Naive B cell (primary cell): ENCODE data around the gene STRC. TPM values are rescaled to one million over a fixed set of nuclear protein-coding genes. Genes with fewer than 3 reads are reported as not detected.
"Not testable (repeated sequence)": the region's sequence is repeated elsewhere in the genome, so short reads cannot be mapped to it uniquely, and the experiment has no call there.

Experiments used
- ATAC-seq, 2 donors: fragments of 150-1000 bp; cut with Tn5 transposase; 2 replicates each; pipeline ENCODE4 v1.10.0; 2021; ENCODE audit warnings: low read depth in 2 of 2, mild to moderate bottlenecking in 2 of 2, moderate library complexity in 2 of 2
- DNase-seq: peaks from one replicate; pipeline ENCODE4 v3.0.0; 2022
- H3K27ac Mint-ChIP-seq, 6 donors: one replicate each; pipeline ENCODE4 v1.8.0; 2020 to 2022; ENCODE audit warnings: mild to moderate bottlenecking in 6 of 6, mixed read lengths in 6 of 6, moderate library complexity in 5 of 6, inconsistent platforms in 2 of 6
- H3K27me3 Mint-ChIP-seq, 3 donors: one replicate each; pipeline ENCODE4 v1.8.0; 2021 to 2022; ENCODE audit warnings: mixed read lengths in 3 of 3, mild to moderate bottlenecking in 1 of 3
- H3K36me3 Mint-ChIP-seq, 2 donors: one replicate each; pipeline ENCODE4 v1.8.0; 2020 to 2022; ENCODE audit warnings: mixed read lengths in 2 of 2, inconsistent platforms in 1 of 2, mild to moderate bottlenecking in 1 of 2
- H3K4me1 Mint-ChIP-seq, 3 donors: one replicate each; pipeline ENCODE4 v1.8.0; 2020 to 2022; ENCODE audit warnings: mixed read lengths in 3 of 3, inconsistent platforms in 1 of 3, mild to moderate bottlenecking in 1 of 3, moderate library complexity in 1 of 3
- H3K4me3 Mint-ChIP-seq, 8 donors: one replicate each; pipeline ENCODE4 v1.8.0; 2020 to 2022; ENCODE audit warnings: mild to moderate bottlenecking in 8 of 8, mixed read lengths in 8 of 8, moderate library complexity in 8 of 8, inconsistent platforms in 2 of 8
- H3K9me3 Mint-ChIP-seq, 7 donors: one replicate each; pipeline ENCODE4 v1.8.0; 2020 to 2022; ENCODE audit warnings: mixed read lengths in 7 of 7, mild to moderate bottlenecking in 5 of 7, inconsistent platforms in 2 of 7, moderate library complexity in 1 of 7
- polyA plus RNA-seq, 6 donors: library from polyadenylated mRNA; unstranded; fragments of 300-500 nt; fragmentation: Illumina TruSeq; gene quantifications; one replicate each; pipeline ENCODE4 v1.2.3, GENCODE V29; 2021; ENCODE audit warnings: low read depth in 6 of 6

Gene STRC
- polyA plus RNA-seq, 6 donors from 2014 or later: not detected

DNA sequence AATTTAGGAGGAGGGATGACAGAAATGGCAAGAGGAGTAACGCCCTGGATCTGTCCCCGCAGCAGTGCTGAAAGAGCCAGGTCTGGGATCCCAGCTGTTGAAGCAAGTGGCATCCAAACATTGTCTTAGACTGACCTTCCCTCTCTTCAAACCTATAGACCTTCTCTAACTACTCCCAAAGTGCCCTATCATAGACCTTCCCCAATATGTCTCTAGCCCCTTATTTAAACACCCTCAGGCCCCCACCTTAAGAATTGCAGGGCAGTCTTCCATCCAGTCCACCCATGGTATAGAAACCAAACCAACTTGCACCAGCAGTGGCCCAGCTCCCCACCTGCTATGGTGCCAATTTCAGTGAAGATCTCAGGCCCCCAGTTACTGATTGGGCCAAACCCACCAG is 18.4 kb downstream of the STRC start:
- DNase-seq, H3K36me3 Mint-ChIP-seq, H3K4me1 Mint-ChIP-seq, ATAC-seq, H3K9me3 Mint-ChIP-seq, H3K27ac Mint-ChIP-seq: not testable (repeated sequence)
- H3K4me3 Mint-ChIP-seq: peak overlapping the region in 1 of 8 donors; percentile 41
- peaks cover 43 to 63% (median 58%) of the 10 kb centered on the region in 3 donors for H3K27me3 Mint-ChIP-seq

DNA sequence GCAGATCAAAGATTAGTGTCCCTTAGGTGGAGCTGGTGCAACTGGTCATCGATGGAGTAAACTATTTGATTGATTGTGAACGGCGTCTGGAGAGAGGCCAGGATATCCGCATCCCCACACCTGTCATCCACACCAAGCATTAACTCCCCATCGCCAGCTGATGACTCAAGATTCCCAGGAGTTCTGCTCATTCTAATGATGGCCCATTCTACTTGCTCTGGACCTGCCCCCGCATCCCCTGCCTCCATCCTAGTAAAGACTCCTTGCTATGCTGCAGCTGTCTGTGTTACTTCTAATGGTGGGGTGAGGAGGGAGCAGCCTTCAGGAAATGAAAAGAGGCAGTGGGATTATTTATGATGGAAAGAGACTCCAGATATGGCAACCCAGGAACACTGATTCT is 19.5 kb downstream of the STRC start:
- not testable (repeated sequence) for H3K27ac Mint-ChIP-seq, H3K4me3 Mint-ChIP-seq, ATAC-seq, H3K9me3 Mint-ChIP-seq, H3K4me1 Mint-ChIP-seq, DNase-seq, H3K36me3 Mint-ChIP-seq
- peaks cover 39 to 57% (median 52%) of the 10 kb centered on the region in 3 donors for H3K27me3 Mint-ChIP-seq

DNA sequence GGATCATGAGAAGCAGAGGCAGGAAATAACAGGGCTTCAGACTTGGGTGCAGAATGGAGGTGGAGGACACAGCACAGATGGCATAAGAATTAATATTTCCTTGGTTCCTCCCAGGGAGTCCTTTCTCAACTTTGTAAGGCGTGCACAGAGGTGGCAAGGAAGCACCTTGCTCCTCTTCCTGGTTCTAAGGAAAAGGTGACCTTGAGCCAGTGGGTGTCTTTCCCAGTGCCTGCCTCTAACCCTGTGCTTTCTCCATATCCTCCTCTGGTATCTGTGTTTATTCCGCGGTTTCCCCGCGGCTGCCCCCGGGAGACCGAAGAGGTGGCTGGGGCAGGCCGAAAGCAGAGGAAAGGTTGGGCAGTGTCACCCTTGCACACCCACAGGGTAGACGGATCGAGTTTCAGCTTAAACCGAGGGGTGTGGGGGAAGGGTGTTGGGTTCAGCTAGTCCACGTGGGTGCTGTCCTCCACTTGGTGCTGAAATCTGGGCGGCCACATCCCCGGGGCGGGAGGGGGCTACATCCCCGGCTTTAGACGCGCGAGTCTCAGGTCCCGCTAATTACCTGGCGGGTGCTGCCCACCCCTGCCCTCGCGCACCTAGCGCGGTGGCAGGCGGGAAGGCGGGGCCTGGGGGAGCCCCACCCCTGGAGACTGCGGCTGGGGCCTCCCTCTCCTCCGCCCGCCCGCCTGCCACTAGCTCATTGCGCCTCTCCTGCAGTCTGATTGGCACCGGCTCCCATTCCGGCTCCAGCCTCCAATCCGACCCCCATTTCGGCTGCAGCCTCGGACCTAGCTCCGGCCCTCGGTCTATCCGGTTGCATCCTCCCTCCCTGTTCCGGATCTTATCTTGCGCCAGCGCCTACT is 25.0 kb downstream of the STRC start, which contains the start of gene CKMT1B:
Gene CKMT1B, plus strand, starts transcription at position 700 of the 863 bp plus-strand sequence. CDS start 192 bp downstream, outside the sequence.
- not testable (repeated sequence) for DNase-seq, H3K4me1 Mint-ChIP-seq, H3K27ac Mint-ChIP-seq, H3K36me3 Mint-ChIP-seq, H3K9me3 Mint-ChIP-seq, H3K4me3 Mint-ChIP-seq
- H3K27me3 Mint-ChIP-seq: peaks cover 14 to 25% (median 21%) of the 10 kb centered on the region in 3 donors
- ATAC-seq: peak in 1 of 2 donors; percentile 2

DNA sequence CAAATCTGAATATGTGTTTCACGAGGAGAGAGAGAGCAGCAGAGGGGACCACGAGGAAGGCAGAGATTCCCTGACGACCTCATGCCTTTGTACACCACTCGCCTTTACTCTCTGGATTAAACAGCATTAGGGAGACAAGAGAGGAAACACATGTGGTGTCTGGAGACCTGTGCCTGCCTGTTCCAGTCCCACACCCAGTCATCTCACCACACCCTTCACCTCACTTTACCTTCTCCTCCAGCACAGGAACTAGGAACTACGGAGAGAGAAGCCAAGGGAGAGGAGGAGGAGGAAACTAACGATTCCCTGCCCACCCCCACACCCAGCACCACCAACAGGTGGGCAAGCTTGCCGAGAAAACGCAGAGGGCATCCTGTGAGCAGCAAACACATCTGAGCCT is 25.8 kb downstream of the STRC start:
- not testable (repeated sequence) for ATAC-seq, H3K4me3 Mint-ChIP-seq, H3K4me1 Mint-ChIP-seq, DNase-seq, H3K9me3 Mint-ChIP-seq, H3K27ac Mint-ChIP-seq, H3K36me3 Mint-ChIP-seq
- peaks cover 12 to 18% (median 14%) of the 10 kb centered on the region in 3 donors for H3K27me3 Mint-ChIP-seq

DNA sequence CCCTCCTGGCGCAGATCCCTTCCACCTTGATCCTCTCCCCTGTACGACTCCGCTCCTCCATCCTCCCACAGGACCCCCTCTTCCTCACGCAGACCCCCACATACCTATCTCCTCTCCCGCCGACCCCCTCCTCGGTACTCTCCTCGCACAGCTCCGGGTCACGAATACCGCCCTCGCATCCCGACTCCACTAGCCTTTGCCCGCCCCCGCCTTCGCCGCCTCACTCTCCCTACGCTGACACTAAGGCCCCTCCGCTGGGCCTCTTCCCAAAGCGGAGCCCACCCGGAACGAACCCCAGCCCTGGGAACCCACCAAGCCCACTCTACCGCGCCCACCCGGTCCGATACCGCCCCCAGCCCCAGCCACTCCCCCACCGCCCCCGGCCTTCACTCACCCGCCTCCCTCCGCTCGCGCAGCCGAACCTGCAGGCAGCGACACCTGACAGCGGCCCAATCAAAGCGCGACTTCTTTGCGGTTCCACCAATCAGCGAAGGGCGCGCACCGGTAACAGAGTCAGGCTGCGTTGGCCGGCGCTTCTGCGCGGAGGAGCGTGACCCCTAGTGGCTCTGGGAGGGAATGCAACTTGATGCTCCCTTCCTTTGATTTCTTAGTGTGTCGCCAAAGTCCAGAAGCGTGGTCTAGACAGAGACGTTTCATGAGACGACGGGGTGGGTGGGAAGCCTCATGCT is 28.7 kb downstream of the STRC start, which contains the start of gene PPIP5K1:
Gene PPIP5K1, minus strand, starts transcription at position 431 of the 689 bp plus-strand sequence. CDS start 5,704 bp downstream, outside the sequence.
- H3K36me3 Mint-ChIP-seq: not testable (repeated sequence)

DNA sequence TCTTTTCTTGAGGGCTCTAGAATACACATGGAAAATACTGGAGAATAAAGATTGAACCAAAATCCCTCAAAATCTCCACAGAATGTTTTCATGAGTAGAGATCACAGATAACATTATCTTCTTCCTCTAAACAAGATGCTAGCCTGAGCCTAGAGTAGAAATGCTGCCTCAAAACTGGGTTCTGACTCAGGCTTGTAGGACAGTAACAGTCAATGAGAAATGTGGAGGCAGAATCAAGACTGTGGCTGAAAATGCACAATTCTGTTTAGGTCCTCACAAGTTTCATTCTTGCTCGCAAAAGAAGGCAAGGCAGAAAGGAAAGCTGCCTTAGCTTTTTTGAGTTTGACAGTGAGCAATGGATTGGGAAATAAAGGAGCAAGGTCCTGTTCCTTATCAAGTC is 44.0 kb downstream of the STRC start:
- H3K4me3 Mint-ChIP-seq, H3K27me3 Mint-ChIP-seq, ATAC-seq, H3K9me3 Mint-ChIP-seq, H3K4me1 Mint-ChIP-seq, H3K36me3 Mint-ChIP-seq, H3K27ac Mint-ChIP-seq, DNase-seq: not testable (repeated sequence)

More for the DNA sequence above, 28.7 kb downstream of the STRC start, which contains the start of gene PPIP5K1:
- H3K4me1 Mint-ChIP-seq, H3K27me3 Mint-ChIP-seq, H3K9me3 Mint-ChIP-seq, DNase-seq, H3K27ac Mint-ChIP-seq, H3K4me3 Mint-ChIP-seq: not testable (repeated sequence)
- peak; percentile 96 to 97 for ATAC-seq

DNA sequence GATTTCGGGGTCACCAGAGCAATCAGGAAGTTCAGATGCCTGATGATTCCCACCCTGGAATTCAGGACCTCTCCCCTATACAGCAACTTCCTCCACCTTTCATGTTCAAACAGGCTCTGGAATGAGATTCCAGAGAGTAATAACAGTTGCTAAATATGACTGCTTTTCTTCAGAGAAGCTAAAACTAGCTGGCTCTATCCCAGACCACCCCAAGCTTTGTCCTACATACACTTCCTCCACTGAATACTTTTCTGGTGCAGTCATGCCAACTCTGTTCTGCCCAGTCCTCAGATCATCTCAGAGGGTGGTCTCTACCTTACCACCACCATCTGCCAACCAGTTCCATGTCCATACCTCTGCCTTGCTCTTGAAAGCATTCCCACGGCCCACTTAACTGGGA is 52.0 kb downstream of the STRC start:
- not testable (repeated sequence) for H3K4me1 Mint-ChIP-seq, H3K36me3 Mint-ChIP-seq, H3K27ac Mint-ChIP-seq, DNase-seq, H3K4me3 Mint-ChIP-seq, ATAC-seq, H3K9me3 Mint-ChIP-seq, H3K27me3 Mint-ChIP-seq

DNA sequence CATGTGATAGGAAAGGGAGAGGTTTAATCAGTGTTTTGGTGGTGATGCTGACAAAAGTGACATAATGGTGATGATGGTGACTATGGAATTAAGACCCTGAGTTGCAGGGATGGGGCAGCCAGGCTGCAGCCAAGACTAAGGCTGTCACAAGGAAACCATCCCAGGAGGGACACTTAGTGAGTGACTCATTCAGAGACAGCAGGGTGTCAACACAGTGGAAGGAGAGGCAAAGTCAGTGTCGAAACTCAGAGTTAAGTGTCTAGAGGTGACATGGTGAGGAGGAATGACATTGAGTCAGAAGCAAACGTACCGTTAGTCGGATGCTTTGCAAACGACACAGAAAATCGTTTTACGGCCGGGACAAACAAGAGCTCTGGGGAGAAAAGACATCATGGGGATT is 54.8 kb downstream of the STRC start:
- not testable (repeated sequence) for ATAC-seq, DNase-seq, H3K27ac Mint-ChIP-seq, H3K4me3 Mint-ChIP-seq, H3K9me3 Mint-ChIP-seq, H3K36me3 Mint-ChIP-seq, H3K27me3 Mint-ChIP-seq, H3K4me1 Mint-ChIP-seq

DNA sequence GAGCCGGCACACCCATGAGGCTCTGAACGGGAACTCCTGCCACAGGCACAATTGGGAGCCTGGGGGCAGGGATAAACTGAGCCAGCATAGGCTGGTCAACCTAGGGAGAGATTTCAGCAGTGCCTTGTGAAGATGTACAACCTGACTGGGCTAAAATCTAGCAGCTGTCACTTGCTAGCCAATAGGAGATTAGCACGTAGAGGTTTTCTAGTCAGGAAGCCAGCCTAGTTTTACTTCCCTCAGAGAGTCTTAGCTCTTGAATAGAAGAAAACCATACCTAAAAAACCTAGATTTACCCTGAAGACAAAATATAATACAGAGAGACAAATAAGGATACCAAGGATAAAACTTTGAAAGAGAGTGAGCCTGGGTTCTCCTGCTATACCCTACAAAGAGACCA is 55.8 kb downstream of the STRC start:
- not testable (repeated sequence) for H3K36me3 Mint-ChIP-seq, H3K4me1 Mint-ChIP-seq, DNase-seq, H3K27me3 Mint-ChIP-seq, H3K9me3 Mint-ChIP-seq, H3K4me3 Mint-ChIP-seq, H3K27ac Mint-ChIP-seq
- ATAC-seq: peak; percentile 50 to 60

DNA sequence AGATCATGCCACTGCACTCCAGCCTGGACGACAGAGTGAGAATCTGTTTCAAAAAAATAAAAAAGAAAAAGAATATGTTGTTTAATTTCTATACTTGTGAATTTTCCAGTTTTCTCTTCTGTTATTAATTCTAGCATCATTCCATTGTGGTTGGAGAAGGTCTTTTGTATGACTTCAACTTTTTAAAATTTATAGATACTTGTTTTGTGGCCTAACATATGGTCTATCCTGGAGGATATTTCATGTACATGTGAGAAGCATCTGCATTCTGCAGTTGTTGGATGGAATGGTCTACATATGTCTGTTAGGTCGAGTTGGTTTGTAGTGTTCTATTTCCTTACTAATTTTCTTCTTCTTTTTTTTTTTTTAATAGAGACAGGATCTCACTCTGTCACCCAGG is 65.6 kb downstream of the STRC start:
- Mint-ChIP-seq H3K27ac (no peak overlapping the region), H3K9me3 (no peaks in the 10 kb centered on the region), H3K4me1 (no peaks in the 10 kb centered on the region), H3K36me3 (peaks cover 7 to 15% of the 10 kb centered on the region in 2 donors), H3K4me3 (no peak overlapping the region), H3K27me3 (no peaks in the 10 kb centered on the region)
- ATAC-seq (no peak), DNase-seq (no peak)

DNA sequence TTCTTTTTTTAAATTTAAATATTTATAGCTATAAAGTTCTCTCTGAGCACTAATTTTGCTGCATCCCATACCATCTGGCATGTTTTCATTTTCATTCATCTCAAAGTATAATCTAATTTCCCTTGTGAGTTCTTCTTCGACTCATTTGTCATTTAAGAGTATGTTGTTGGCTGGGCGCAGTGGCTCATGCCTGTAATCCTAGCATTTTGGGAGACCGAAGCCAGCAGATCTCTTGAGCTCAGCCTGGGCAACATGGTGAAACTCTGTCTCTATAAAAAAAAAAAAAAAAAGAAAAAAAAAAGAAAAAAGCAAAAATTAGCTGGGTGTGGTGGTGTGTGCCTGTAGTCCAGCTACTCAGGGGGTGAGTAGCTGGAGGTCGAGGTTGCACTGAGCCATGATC is 66.3 kb downstream of the STRC start:
- Mint-ChIP-seq H3K27me3 (no peaks in the 10 kb centered on the region), H3K4me3 (no peak overlapping the region), H3K36me3 (peaks cover under 1 to 12% of the 10 kb centered on the region in 2 donors), H3K27ac (peak overlapping the region in 1 of 6 donors; percentile 54), H3K4me1 (no peaks in the 10 kb centered on the region), H3K9me3 (peaks cover 0 to 6% (median 0%) of the 10 kb centered on the region in 7 donors)
- ATAC-seq: no peak
- no peak for DNase-seq

DNA sequence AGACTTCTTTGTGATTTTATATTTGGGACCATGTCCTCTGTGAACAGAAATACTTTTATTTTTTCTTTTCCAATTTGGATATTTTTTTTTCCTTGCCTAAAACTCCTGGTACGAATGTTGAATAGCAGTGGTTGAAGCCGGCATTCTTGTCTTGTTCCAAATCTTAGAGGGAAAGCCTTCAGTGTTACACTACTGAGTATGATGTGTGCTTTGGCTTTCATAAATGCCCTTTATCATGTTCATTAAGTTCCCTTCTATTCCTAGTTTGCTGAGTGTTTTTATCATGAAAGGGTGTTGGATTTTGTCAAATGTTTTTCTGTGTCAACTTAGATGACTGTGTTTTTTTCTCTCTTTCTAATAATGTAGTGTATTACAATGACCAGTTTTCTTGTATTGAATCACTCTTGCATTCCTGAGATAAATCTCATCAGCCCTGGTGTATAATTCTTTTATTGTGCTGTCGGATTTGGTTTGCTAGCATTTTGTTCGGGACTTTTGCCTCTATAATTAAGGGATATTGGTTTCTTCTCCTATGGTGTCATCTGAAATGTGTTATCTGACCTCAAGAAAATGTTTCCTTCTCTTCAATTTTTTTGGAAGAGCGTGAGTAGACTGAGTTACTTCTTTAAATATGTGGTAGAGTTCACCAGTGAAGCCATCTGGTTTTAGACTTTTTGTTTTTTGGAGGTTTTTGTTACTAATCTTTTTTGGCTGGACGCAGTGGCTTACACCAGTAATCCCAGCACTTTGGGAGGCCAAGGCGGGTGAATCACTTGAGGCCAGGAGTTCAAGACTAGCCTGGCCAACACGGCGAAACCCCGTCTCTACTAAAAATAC is 67.9 kb downstream of the STRC start:
- ATAC-seq (no peak), DNase-seq (no peak)
- H3K4me1 Mint-ChIP-seq: no peaks in the 10 kb centered on the region
- peaks cover 0 to 16% of the 10 kb centered on the region in 2 donors for H3K36me3 Mint-ChIP-seq
- H3K27me3 Mint-ChIP-seq: no peaks in the 10 kb centered on the region
- H3K9me3 Mint-ChIP-seq: peaks cover 0 to 8% (median 0%) of the 10 kb centered on the region in 7 donors
- H3K4me3 Mint-ChIP-seq: no peak overlapping the region
- H3K27ac Mint-ChIP-seq: peak overlapping the region in 1 of 6 donors; percentile 32
